ENCODE results near the gene TPM3.

Gene TPM3

DNA sequence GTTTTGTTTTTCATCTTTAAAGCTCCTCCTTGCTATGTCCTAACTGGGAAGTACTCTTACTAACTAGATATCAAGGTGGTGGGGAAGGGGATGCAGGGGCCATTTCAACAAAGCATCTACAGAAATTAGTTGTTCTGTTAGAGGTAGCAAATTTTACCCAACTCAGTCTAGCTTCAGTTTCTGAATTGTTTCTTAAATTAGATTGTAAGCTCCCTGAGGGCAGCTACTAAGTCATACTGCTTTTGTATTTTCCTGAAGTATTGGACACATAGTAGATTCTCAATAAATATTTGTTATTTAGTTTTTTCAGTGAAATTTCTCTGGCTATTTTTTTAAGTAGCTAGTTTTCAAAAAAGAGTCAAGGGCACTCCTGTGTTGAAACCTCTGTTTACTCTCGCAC, 30.6 kb upstream of the TPM3 start:
- peaks cover 77% of the 10 kb centered on the region for H4K20me1 ChIP-seq (ENCODE audit: insufficient read depth, low read length, poor library complexity, severe bottlenecking)
- TF ChIP-seq EZH2phosphoT487 (IDR thresholded peaks at IDR 0.05; ENCODE audit: borderline replicate concordance) (no peak), CTCF (conservative IDR thresholded peaks at IDR 0.05; ENCODE audit: low read length) (no peak)

DNA sequence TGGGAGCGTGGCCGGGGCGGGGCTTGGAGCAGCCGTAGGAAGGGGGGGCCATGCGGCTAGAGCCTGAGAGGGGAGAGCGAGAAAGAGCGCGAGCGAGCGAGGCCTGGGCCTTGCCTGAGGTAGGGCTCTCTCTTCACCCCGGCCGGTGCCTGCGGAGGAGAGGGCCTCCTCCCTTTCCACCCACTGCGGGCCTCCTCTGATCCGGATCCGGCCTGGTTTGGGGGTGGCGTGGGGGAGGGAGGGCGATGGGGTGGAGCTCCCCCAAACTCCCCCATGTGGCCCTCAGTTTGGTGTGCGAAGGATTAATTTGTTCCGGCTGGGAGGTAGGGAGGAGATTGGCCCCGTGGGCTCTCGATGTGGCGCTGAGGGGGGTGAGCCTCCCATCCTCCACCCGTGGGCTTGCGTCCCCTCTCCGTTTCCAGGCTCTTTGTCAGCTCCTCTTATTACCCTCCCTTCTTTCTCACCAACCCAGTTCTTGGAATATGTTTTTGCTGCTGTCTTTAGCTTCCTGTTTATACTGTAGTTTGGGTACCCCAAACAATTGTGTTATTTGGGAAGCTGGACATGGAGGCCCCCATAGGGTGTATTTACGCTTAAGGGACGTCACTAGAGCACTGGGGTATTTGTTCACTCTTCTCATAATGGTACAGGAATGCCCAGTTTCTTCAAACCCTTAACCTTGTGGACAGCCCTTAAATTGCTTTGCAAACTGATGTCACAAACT, 29.5 kb upstream of the TPM3 start:
- Histone ChIP-seq H2AFZ (ENCODE audit: low read length) (no peak overlapping the region), H3K36me3 (ENCODE audit: insufficient read depth, low read length) (peaks cover 15% of the 10 kb centered on the region)

More for the DNA sequence above, 30.6 kb upstream of the TPM3 start:
- H3K4me3 ChIP-seq (ENCODE audit: low read length, poor library complexity, severe bottlenecking), result peak overlapping the region; percentile 91
- H3K9ac ChIP-seq (ENCODE audit: low read depth, low read length, poor library complexity, severe bottlenecking), result peak overlapping the region; percentile 97
- H3K36me3 ChIP-seq (ENCODE audit: insufficient read depth, low read length), result peaks cover 22% of the 10 kb centered on the region
- H3K79me2 ChIP-seq (ENCODE audit: insufficient read depth, low read length), result peaks cover 95% of the 10 kb centered on the region
- no peaks in the 10 kb centered on the region for H3F3A ChIP-seq (ENCODE audit: low read depth)
- H3K4me2 ChIP-seq (ENCODE audit: low read depth, low read length, poor library complexity, severe bottlenecking), result peak overlapping the region; percentile 99
- H3K9me2 ChIP-seq (replicated peaks; ENCODE audit: low read depth, low read length), result no peaks in the 10 kb centered on the region
- H3K9me3 ChIP-seq (ENCODE audit: insufficient read depth, low read depth, low read length), result no peaks in the 10 kb centered on the region
- no peak overlapping the region for H2AFZ ChIP-seq (ENCODE audit: low read length)
- no peaks in the 10 kb centered on the region for H3K27me3 ChIP-seq (ENCODE audit: insufficient read depth, low read length, poor library complexity, severe bottlenecking)
- H3K4me1 ChIP-seq (ENCODE audit: insufficient read depth, low read length, poor library complexity, severe bottlenecking), result peaks cover 58% of the 10 kb centered on the region

DNA sequence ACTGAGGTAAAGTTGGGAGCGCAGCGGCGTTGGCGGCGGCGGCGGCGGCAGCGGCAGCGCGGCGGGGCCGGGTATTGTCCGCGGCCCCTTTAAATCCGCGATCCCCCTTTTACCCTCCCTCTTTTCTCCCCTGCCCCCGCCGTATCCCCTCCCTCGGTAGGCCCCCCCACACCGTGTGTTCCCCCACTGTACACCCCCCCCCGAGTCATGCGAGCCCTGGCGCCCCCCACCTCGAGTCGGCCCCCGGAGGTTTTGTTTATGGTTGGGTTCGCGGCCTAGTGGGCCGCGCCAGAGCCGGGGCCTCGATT, 29.0 kb upstream of the TPM3 start:
- H3K4me2 ChIP-seq (ENCODE audit: low read depth, low read length, poor library complexity, severe bottlenecking), result peak overlapping the region; percentile 99

More for the DNA sequence above, 29.5 kb upstream of the TPM3 start:
- Histone ChIP-seq H3K9me3 (ENCODE audit: insufficient read depth, low read depth, low read length) (no peaks in the 10 kb centered on the region), H4K20me1 (ENCODE audit: insufficient read depth, low read length, poor library complexity, severe bottlenecking) (peaks cover 75% of the 10 kb centered on the region), H3K27me3 (ENCODE audit: insufficient read depth, low read length, poor library complexity, severe bottlenecking) (no peaks in the 10 kb centered on the region), H3K4me1 (ENCODE audit: insufficient read depth, low read length, poor library complexity, severe bottlenecking) (peaks cover 62% of the 10 kb centered on the region), H3K9ac (ENCODE audit: low read depth, low read length, poor library complexity, severe bottlenecking) (peak overlapping the region; percentile 97), H3K79me2 (ENCODE audit: insufficient read depth, low read length) (peaks cover 95% of the 10 kb centered on the region), H3K4me2 (ENCODE audit: low read depth, low read length, poor library complexity, severe bottlenecking) (peak overlapping the region; percentile 99), H3K4me3 (ENCODE audit: low read length, poor library complexity, severe bottlenecking) (peak overlapping the region; percentile 91), H3K9me2 (replicated peaks; ENCODE audit: low read depth, low read length) (no peaks in the 10 kb centered on the region), H3F3A (ENCODE audit: low read depth) (no peaks in the 10 kb centered on the region)
- no peak for TF ChIP-seq CTCF (conservative IDR thresholded peaks at IDR 0.05; ENCODE audit: low read length)
- TF ChIP-seq EZH2phosphoT487 (IDR thresholded peaks at IDR 0.05; ENCODE audit: borderline replicate concordance), result no peak

More for the DNA sequence above, 29.0 kb upstream of the TPM3 start:
- H3F3A ChIP-seq (ENCODE audit: low read depth), result no peaks in the 10 kb centered on the region
- H3K4me3 ChIP-seq (ENCODE audit: low read length, poor library complexity, severe bottlenecking), result peak overlapping the region; percentile 91
- peaks cover 95% of the 10 kb centered on the region for H3K79me2 ChIP-seq (ENCODE audit: insufficient read depth, low read length)
- no peaks in the 10 kb centered on the region for H3K27me3 ChIP-seq (ENCODE audit: insufficient read depth, low read length, poor library complexity, severe bottlenecking)
- peaks cover 60% of the 10 kb centered on the region for H3K4me1 ChIP-seq (ENCODE audit: insufficient read depth, low read length, poor library complexity, severe bottlenecking)
- no peaks in the 10 kb centered on the region for H3K9me2 ChIP-seq (replicated peaks; ENCODE audit: low read depth, low read length)
- no peak overlapping the region for H2AFZ ChIP-seq (ENCODE audit: low read length)
- peaks cover 15% of the 10 kb centered on the region for H3K36me3 ChIP-seq (ENCODE audit: insufficient read depth, low read length)
- peaks cover 70% of the 10 kb centered on the region for H4K20me1 ChIP-seq (ENCODE audit: insufficient read depth, low read length, poor library complexity, severe bottlenecking)
- H3K9me3 ChIP-seq (ENCODE audit: insufficient read depth, low read depth, low read length), result no peaks in the 10 kb centered on the region
- peak overlapping the region; percentile 97 for H3K9ac ChIP-seq (ENCODE audit: low read depth, low read length, poor library complexity, severe bottlenecking)
- no peak for TF ChIP-seq CTCF (conservative IDR thresholded peaks at IDR 0.05; ENCODE audit: low read length)
- no peak for TF ChIP-seq EZH2phosphoT487 (IDR thresholded peaks at IDR 0.05; ENCODE audit: borderline replicate concordance)

All from Loucy (cell line).